GM18511 (cell line): ENCODE data around the gene TP63.

ENCODE experiments used
- ATAC-seq: cut with Tn5 transposase; IDR thresholded peaks from one replicate; pipeline ENCODE4 v1.9.1; 2021; ENCODE audit warnings: mild to moderate bottlenecking, moderate library complexity; ENCODE audit not compliant: unreplicated experiment

The TP63 gene

DNA sequence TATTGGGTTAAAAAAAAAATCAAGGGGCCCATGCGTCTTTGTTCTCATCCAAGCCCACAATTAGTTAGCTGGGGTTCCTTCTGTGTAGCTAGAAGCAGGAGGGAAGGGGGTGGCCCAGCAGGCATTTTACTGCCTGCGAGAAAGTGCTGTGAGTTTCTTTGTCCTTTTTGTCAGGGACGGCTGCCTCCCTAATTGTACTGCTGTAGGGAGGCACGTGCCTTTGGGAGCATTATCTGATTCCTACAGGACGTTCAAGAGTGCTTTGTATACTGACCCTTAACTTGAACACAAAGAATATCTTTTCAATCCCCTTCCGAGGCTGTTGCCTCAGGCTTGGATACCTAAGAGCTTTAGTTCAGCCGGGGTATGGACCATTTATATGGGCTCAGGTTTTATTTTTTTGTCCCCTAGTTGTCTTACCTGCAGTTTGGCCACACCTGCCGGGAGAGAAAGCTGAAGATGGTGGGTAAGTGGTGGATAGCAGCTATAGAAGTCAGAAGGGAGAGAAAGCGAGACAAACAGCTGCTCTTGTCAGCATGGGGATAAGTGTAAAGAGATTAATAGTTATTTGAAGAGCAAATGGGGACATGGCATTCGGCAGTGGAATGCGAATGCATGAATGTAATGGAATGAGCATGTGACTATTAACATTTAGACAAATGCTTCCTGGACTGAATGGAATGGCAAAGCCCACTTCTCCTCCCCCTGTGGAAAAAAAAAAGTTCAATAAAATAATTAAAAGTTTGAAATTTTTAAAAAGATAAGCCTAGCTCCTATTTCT is 175.2 kb downstream of the TP63 start:
- ATAC-seq: no peak

DNA sequence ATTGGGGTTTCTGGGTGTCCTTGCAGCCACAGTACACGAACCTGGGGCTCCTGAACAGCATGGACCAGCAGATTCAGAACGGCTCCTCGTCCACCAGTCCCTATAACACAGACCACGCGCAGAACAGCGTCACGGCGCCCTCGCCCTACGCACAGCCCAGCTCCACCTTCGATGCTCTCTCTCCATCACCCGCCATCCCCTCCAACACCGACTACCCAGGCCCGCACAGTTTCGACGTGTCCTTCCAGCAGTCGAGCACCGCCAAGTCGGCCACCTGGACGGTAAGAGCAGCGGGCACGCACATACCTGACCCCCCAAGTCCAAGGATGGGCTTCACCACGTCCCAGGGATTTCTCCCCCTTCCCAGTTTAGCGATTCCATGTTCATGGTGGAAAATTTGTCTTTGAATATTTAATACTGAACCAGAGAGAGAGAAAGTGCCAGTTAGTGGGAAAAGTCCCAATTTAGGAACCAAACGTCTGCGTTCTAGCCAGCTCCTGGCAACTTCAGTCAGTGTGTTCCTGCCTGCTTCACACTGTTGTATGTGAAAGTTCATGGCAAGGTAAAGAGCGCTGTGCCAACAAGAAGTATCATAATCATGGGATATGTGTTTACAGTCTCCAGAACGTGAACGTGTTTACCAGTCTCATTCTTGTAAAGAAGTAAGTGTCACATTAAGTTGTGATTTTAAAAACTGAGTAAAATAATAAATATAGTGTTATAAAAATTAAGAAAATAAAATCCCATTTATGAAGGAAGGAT is 177.2 kb downstream of the TP63 start:
- no peak for ATAC-seq

GRCh38 chr3:189809583-189809982 is 178.4 kb downstream of the TP63 start:
- no peak for ATAC-seq

DNA sequence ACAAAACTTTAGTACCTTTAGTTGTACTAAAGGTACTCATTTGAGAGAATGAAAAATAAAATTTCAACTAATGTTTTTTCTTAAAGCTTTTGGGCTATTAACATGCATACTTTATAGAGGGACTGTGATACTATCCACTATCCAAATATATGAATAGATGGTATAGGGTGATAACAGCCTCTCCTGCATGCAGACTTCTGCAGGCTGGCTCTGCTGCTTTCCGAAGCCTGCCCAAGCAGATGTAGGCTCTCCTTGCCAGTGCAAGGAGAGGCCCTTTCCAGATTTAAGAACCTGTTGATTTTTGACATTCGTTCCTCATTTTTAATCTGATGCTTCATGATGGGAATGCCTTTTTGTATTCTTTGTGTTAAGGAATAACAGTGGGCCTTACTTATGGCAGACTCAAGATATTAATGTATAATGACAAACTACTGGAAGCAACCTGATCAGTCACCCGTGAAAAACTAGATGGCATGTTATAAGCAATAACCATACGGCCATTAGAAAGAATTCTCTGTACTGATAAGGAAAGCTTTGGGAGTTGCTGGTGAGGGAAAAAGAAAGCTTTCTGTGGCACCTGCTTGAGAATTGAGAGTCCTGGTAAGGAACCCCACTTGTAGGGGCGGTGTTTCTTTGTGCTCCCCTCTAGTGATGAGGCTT is 181.7 kb downstream of the TP63 start:
- no peak for ATAC-seq

- no peak for ATAC-seq
Measured at GRCh38 chr3:189813647-189814240, 182.6 kb downstream of the TP63 start.

GRCh38 chr3:189820365-189820720 is 189.2 kb downstream of the TP63 start:
- ATAC-seq: peak; percentile 94

DNA sequence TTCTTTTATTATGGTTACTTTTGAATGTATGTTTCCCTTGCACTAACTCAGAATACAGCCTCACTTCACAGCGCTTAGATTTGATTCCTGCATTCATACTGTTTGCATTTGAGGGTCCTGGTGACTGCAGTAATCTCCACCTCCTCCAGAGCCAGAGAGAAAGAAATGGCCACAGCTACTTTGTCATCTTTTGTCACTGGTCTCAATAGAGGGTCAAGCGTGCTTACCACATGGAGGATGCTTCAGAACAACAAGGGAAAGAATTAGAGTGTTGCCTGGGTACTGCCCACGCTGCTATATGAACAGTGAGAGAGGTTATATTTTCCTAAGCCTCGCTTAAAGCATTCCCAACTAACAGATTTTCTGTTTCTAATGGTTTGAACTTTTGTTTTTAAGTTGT is 190.1 kb downstream of the TP63 start:
- no peak for ATAC-seq

DNA sequence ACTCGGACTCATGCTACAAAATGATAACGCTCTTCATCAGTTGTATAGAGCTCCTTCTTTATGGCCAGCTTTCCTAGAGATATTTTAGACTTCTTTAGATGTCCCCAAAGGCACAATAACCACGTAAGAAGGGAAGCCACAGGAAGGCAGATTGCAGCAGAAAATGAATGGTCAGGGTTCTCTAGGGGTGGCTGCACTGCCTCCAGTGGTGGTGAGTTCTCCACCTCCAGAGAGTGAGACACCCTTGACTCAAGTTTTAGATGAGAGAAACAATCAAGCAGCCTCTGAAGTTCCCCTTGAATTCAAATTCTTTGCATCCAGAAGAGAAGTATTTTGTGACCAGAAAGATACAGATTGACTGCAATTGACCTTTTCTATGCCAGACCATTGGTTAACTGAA is 191.5 kb downstream of the TP63 start:
- no peak for ATAC-seq

DNA sequence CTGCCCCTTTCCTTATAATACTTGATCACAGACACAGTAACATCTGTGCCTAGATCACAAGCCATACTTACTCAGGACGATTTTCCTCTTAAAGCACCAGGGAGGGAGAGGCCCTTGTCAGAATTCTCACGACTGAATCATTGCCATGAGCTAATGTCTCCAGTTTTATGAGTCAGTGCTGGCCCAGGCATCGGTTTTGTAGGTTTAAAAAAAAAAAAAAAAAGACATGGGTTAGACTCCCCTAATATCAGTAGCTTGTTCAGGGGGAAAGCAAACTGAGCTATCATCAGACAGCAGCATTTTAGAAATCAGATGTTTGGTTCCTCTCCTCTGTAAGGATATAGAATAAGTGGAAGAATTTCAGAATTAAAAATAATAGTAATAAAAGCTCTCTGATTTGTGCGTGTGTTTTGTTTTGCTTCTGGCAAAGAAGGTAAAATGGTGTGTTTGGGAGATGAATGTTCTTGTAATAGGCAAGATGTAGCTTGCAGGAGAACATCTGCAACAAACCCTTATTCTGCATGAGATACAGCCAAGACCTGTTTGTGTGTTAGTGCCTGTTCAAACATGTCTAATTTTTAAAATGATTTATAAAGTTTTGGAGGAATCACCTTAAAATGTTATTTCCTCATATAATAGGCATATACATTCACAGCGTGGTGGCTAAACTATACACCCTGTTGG is 193.6 kb downstream of the TP63 start:
- no peak for ATAC-seq

GRCh38 chr3:189826566-189826965 is 195.4 kb downstream of the TP63 start:
- ATAC-seq: no peak

- ATAC-seq: no peak
Measured at GRCh38 chr3:189827108-189827507, 195.9 kb downstream of the TP63 start.

- ATAC-seq: no peak
Measured at GRCh38 chr3:189830401-189830800, 199.2 kb downstream of the TP63 start.

- no peak for ATAC-seq
Measured at GRCh38 chr3:189833266-189833665, 202.1 kb downstream of the TP63 start.

DNA sequence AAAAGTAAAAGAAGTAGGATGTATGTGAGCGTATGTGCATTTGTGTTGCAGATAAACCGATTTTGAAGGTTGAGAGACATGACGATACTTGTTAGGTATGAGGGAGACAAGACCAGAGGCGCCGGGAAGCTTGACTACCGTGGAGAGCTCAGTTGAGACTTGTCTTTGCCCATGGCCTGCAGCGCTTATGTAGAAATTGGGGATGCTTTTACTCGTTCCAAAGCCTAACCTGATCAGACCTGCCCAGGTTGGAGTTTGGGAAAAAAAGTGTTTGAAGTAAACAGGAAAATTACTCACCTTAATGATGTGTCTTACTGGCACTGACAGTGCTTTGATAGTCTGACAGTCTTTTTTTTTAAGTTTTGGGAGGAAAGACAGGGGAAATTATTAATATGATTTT is 202.8 kb downstream of the TP63 start:
- ATAC-seq: no peak

DNA sequence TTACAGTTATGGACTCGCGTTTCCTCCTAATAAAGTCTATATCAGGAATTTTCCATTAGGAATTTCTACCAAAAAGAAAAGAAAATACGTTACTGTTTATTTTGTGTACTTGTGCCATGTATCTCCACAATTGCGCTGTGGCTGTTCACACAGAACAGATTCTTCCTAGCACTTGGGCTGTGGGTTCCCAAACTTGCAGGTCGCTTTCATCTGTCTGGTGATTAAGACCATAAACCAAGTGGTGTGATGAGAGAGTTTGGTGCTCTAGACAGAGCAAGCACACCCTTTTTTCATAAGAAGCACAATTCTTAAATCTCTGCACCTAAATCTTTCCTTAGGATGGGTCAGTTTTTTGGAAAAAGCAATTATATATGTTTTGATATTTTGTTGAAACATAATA is 203.3 kb downstream of the TP63 start:
- no peak for ATAC-seq

- no peak for ATAC-seq
Measured at GRCh38 chr3:189836795-189837194, 205.6 kb downstream of the TP63 start.

DNA sequence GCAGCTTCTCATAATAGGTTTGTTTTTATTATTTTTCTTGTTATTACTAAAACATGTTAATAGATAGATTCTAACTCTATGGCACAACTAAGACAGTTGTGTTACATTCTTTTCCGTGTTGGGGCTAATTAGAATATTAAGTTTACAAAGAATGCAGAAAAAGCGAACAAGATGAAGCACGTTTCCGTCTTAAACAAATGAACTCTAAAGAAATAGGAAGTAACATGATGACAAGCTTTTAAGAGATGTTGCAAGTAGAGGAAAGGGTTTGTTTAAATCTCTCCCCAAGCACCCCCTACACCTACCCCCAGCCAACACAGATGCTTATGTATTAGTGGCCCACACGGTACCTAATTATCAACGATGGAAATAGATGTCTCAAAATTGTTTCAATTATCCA is 207.1 kb downstream of the TP63 start:
- ATAC-seq: no peak

DNA sequence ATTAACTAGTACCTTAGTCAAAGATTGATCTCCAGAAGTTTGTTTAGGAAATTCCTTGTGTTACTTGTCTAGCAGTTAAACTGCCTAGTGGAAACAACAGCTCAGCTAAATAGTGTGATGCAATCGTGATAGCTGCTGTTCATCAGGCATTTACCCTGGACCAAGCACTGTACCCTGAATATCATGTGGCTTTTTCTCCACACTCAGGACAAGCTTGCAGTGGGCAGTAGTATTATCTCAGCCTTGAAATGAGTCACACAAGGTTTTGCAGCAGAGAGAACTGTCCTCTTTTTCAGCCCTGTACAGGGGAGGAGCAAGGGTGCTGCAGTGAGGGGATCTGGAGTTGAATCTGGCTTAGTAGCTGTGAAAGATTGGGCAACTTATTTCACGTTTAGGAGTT is 208.4 kb downstream of the TP63 start:
- ATAC-seq: no peak

GRCh38 chr3:189841473-189842205 is 210.4 kb downstream of the TP63 start:
- ATAC-seq: peak; percentile 69
